Measurements from ENCODE around the gene CSTF2. TPM values are rescaled to one million over a fixed set of nuclear protein-coding genes. Genes with fewer than 3 reads are reported as not detected.
"Not testable (repeated sequence)": the region's sequence is repeated elsewhere in the genome, so short reads cannot be mapped to it uniquely, and the experiment has no call there.

Gene CSTF2
- total RNA-seq, result 10 to 100 TPM; 28.1 to 30.7 TPM

GRCh38 chrX:100819837-100820666 is at the start of gene CSTF2:
TSS of gene CSTF2 (plus strand) at chrX:100820391. CDS start at chrX:100820417, 26 bp downstream.
- ATAC-seq (ENCODE audit: low read depth) (peak; percentile 96), DNase-seq (peak; percentile 77)
- peak within 1 kb of the TSS; percentile 91 for H3K27ac Mint-ChIP-seq
- peaks cover 5% of the 10 kb centered on the region for H3K27me3 Mint-ChIP-seq
- no peaks in the 10 kb centered on the region for H3K9me3 Mint-ChIP-seq
- peak within 1 kb of the TSS; percentile 93 for H3K4me3 Mint-ChIP-seq
- POLR2A ChIA-PET, result interaction anchor here (0.6 to 1.3 kb wide), 2 partner anchors 10 to 1899 kb away, joined by 3 to 11 read pairs; no protein-coding TSS in a partner anchor
- peaks cover 4% of the 10 kb centered on the region for H3K4me1 Mint-ChIP-seq
- peaks cover 3% of the 10 kb centered on the region for H3K36me3 Mint-ChIP-seq

GRCh38 chrX:100796371-100796770 is 23.8 kb upstream of the CSTF2 start:
- DNase-seq; H3K4me3 Mint-ChIP-seq; H3K9me3 Mint-ChIP-seq; H3K27ac Mint-ChIP-seq; ATAC-seq (ENCODE audit: low read depth); H3K27me3 Mint-ChIP-seq; H3K36me3 Mint-ChIP-seq; POLR2A ChIA-PET; H3K4me1 Mint-ChIP-seq: not testable (repeated sequence)

GRCh38 chrX:100797359-100797758 is 22.8 kb upstream of the CSTF2 start:
- H3K4me1 Mint-ChIP-seq, result no peaks in the 10 kb centered on the region
- no peak for ATAC-seq (ENCODE audit: low read depth)
- DNase-seq, result no peak

GRCh38 chrX:100798484-100799214 is 21.5 kb upstream of the CSTF2 start:
- Mint-ChIP-seq H3K27ac (no peak overlapping the region), H3K4me1 (no peaks in the 10 kb centered on the region), H3K36me3 (no peaks in the 10 kb centered on the region), H3K9me3 (no peaks in the 10 kb centered on the region), H3K27me3 (peaks cover 3% of the 10 kb centered on the region), H3K4me3 (no peak overlapping the region)
- ATAC-seq (ENCODE audit: low read depth) (no peak), DNase-seq (no peak)
- POLR2A ChIA-PET, result no interaction called here

More at GRCh38 chrX:100797359-100797758, 22.8 kb upstream of the CSTF2 start:
- POLR2A ChIA-PET, result no interaction called here
- Mint-ChIP-seq H3K4me3 (no peak overlapping the region), H3K36me3 (no peaks in the 10 kb centered on the region), H3K27ac (no peak overlapping the region), H3K9me3 (no peaks in the 10 kb centered on the region), H3K27me3 (peaks cover 5% of the 10 kb centered on the region)

GRCh38 chrX:100802843-100803242 is 17.3 kb upstream of the CSTF2 start:
- POLR2A ChIA-PET, result no interaction called here
- peaks cover 1% of the 10 kb centered on the region for H3K9me3 Mint-ChIP-seq

GRCh38 chrX:100804780-100805179 is 15.4 kb upstream of the CSTF2 start:
- POLR2A ChIA-PET, result no interaction called here
- Mint-ChIP-seq H3K9me3 (peaks cover 1% of the 10 kb centered on the region), H3K27me3 (peaks cover 8% of the 10 kb centered on the region), H3K4me1 (no peaks in the 10 kb centered on the region), H3K4me3 (no peak overlapping the region), H3K27ac (no peak overlapping the region), H3K36me3 (no peaks in the 10 kb centered on the region)
- no peak for ATAC-seq (ENCODE audit: low read depth)
- no peak for DNase-seq

More at GRCh38 chrX:100802843-100803242, 17.3 kb upstream of the CSTF2 start:
- DNase-seq (no peak), ATAC-seq (ENCODE audit: low read depth) (no peak)
- no peaks in the 10 kb centered on the region for H3K4me1 Mint-ChIP-seq
- H3K27ac Mint-ChIP-seq, result no peak overlapping the region
- no peak overlapping the region for H3K4me3 Mint-ChIP-seq
- peaks cover 7% of the 10 kb centered on the region for H3K27me3 Mint-ChIP-seq
- H3K36me3 Mint-ChIP-seq, result no peaks in the 10 kb centered on the region

GRCh38 chrX:100808265-100808664 is 11.9 kb upstream of the CSTF2 start:
- not testable (repeated sequence) for H3K4me3 Mint-ChIP-seq; DNase-seq; H3K9me3 Mint-ChIP-seq; H3K36me3 Mint-ChIP-seq; H3K27ac Mint-ChIP-seq; ATAC-seq (ENCODE audit: low read depth); H3K4me1 Mint-ChIP-seq
- POLR2A ChIA-PET, result interaction anchor here (0.6 kb wide), 1 partner anchor 437 kb away, joined by 7 read pairs; no protein-coding TSS in a partner anchor
- peaks cover 18% of the 10 kb centered on the region for H3K27me3 Mint-ChIP-seq

- no peaks in the 10 kb centered on the region for H3K9me3 Mint-ChIP-seq
- ATAC-seq (ENCODE audit: low read depth) (no peak), DNase-seq (no peak)
- no peak overlapping the region for H3K4me3 Mint-ChIP-seq
- no peaks in the 10 kb centered on the region for H3K36me3 Mint-ChIP-seq
- peaks cover 21% of the 10 kb centered on the region for H3K27me3 Mint-ChIP-seq
- no peaks in the 10 kb centered on the region for H3K4me1 Mint-ChIP-seq
- POLR2A ChIA-PET, result no interaction called here
- H3K27ac Mint-ChIP-seq, result no peak overlapping the region
These were observed 7.7 kb upstream of the CSTF2 start for GRCh38 chrX:100812216-100813158.

- POLR2A ChIA-PET, result no interaction called here
- no peak overlapping the region for H3K27ac Mint-ChIP-seq
- no peak for ATAC-seq (ENCODE audit: low read depth)
These were observed 2.9 kb upstream of the CSTF2 start for GRCh38 chrX:100817340-100817739.

GRCh38 chrX:100819534-100819836 is 706 bp upstream of the CSTF2 start:
- POLR2A ChIA-PET, result no interaction called here
- no peaks in the 10 kb centered on the region for H3K9me3 Mint-ChIP-seq
- peak overlapping the region; percentile 93 for H3K4me3 Mint-ChIP-seq
- H3K36me3 Mint-ChIP-seq, result peaks cover 3% of the 10 kb centered on the region
- DNase-seq (no peak), ATAC-seq (ENCODE audit: low read depth) (no peak)
- H3K27me3 Mint-ChIP-seq, result peaks cover 7% of the 10 kb centered on the region
- H3K4me1 Mint-ChIP-seq, result peaks cover 4% of the 10 kb centered on the region
- H3K27ac Mint-ChIP-seq, result peak overlapping the region; percentile 91

More at GRCh38 chrX:100817340-100817739, 2.9 kb upstream of the CSTF2 start:
- Mint-ChIP-seq H3K9me3 (no peaks in the 10 kb centered on the region), H3K27me3 (peaks cover 7% of the 10 kb centered on the region), H3K4me1 (peaks cover 4% of the 10 kb centered on the region), H3K4me3 (no peak overlapping the region), H3K36me3 (peaks cover 3% of the 10 kb centered on the region)
- no peak for DNase-seq

- POLR2A ChIA-PET, result interaction anchor here (1.9 kb wide), 1 partner anchor 9 kb away, joined by 11 read pairs; the partner anchor contains the start of gene CSTF2
- no peaks in the 10 kb centered on the region for H3K27me3 Mint-ChIP-seq
- H3K36me3 Mint-ChIP-seq, result peaks cover 32% of the 10 kb centered on the region
- peak overlapping the region; percentile 65 for H3K4me3 Mint-ChIP-seq
- DNase-seq (no peak), ATAC-seq (ENCODE audit: low read depth) (peak; percentile 91)
- H3K27ac Mint-ChIP-seq, result peak overlapping the region; percentile 90
- H3K9me3 Mint-ChIP-seq, result no peaks in the 10 kb centered on the region
- H3K4me1 Mint-ChIP-seq, result peaks cover 13% of the 10 kb centered on the region
These were observed 9.5 kb downstream of the CSTF2 start for GRCh38 chrX:100829730-100830129.

GRCh38 chrX:100830143-100830542 is 10.0 kb downstream of the CSTF2 start:
- no peak for DNase-seq
- Mint-ChIP-seq H3K9me3 (no peaks in the 10 kb centered on the region), H3K4me1 (peaks cover 13% of the 10 kb centered on the region), H3K27me3 (no peaks in the 10 kb centered on the region), H3K4me3 (peak overlapping the region; percentile 65), H3K36me3 (peaks cover 32% of the 10 kb centered on the region), H3K27ac (peak overlapping the region; percentile 90)
- POLR2A ChIA-PET, result interaction anchor here (1.9 kb wide), 1 partner anchor 10 kb away, joined by 11 read pairs; the partner anchor contains the start of gene CSTF2
- no peak for ATAC-seq (ENCODE audit: low read depth)

GRCh38 chrX:100830547-100830946 is 10.4 kb downstream of the CSTF2 start:
- ATAC-seq (ENCODE audit: low read depth), result no peak
- Mint-ChIP-seq H3K4me1 (peaks cover 13% of the 10 kb centered on the region), H3K36me3 (peaks cover 32% of the 10 kb centered on the region)

More at GRCh38 chrX:100830547-100830946, 10.4 kb downstream of the CSTF2 start:
- DNase-seq, result no peak
- H3K27me3 Mint-ChIP-seq, result no peaks in the 10 kb centered on the region
- H3K27ac Mint-ChIP-seq, result peak overlapping the region; percentile 90
- POLR2A ChIA-PET, result interaction anchor here (1.9 kb wide), 1 partner anchor 10 kb away, joined by 11 read pairs; the partner anchor contains the start of gene CSTF2
- H3K9me3 Mint-ChIP-seq, result no peaks in the 10 kb centered on the region
- peak overlapping the region; percentile 63 for H3K4me3 Mint-ChIP-seq
